B cell (primary cell): Measurements from ENCODE around the gene CYTH3. TPM values are rescaled to one million over a fixed set of nuclear protein-coding genes. Genes with fewer than 3 reads are reported as not detected.

Experiments
- ATAC-seq: fragments of 200-7000 bp; cut with Tn5 transposase; one replicate; pipeline ENCODE4 v1.10.0; 2021; ENCODE audit warnings: low read depth, mild to moderate bottlenecking, moderate number of reproducible peaks, moderate library complexity
- CTCF ChIA-PET: fragments of 350-600 bp; sonication (Branson Sonifier 250); formaldehyde crosslinking; loops from one replicate; lab custom pipeline; 2021; ENCODE audit warnings: antibody characterized with exemption, inconsistent platforms; lab: Charles Lee
- POLR2A ChIA-PET: fragments of 350-600 bp; sonication (Branson Sonifier 250); formaldehyde crosslinking; loops from one replicate; lab custom pipeline; 2021; ENCODE audit warnings: antibody characterized with exemption; lab: Charles Lee
- DNase-seq: peaks from one replicate; pipeline ENCODE4 v3.0.0; 2013
- H2AFZ ChIP-seq: 2 replicates; pipeline ENCODE4 v1.6.1; 2012; ENCODE audit warnings: mild to moderate bottlenecking, low read depth, low read length; ENCODE audit not compliant: insufficient read depth, poor library complexity, severe bottlenecking
- H3K27ac ChIP-seq, 2 donors: 1 replicate in 1 of 2; 2 replicates in 1 of 2; pipeline ENCODE4 v1.5.1; 2012 to 2013; ENCODE audit warnings: low read length in 2 of 2, mild to moderate bottlenecking in 2 of 2, moderate library complexity in 1 of 2
- H3K27me3 ChIP-seq, 4 experiments: fragments of 200-600 bp in 1 of 4; sonication (generic) in 1 of 4; replicated peaks in 1 of 4; 1 replicate in 2 of 4; 2 replicates in 2 of 4; pipeline versions ENCODE4 v1.6.1 to v1.7.0; 2013 to 2016; ENCODE audit warnings: low read length in 3 of 4, mild to moderate bottlenecking in 2 of 4, mixed read lengths in 1 of 4, moderate library complexity in 1 of 4; ENCODE audit not compliant: insufficient read depth in 4 of 4, control insufficient read depth in 3 of 4; ENCODE audit errors: control extremely low read depth in 1 of 4
- H3K36me3 ChIP-seq, 2 experiments: replicated peaks in 1 of 2; 1 replicate in 1 of 2; 2 replicates in 1 of 2; pipeline versions ENCODE4 v1.6.1 to v1.7.1; 2013; ENCODE audit warnings: low read length in 1 of 2; ENCODE audit not compliant: insufficient read depth in 2 of 2, control insufficient read depth in 1 of 2; ENCODE audit errors: control extremely low read depth in 1 of 2, extremely low read depth in 1 of 2
- H3K4me1 ChIP-seq, 2 donors: fragments of 200-600 bp in 1 of 2; sonication (generic) in 1 of 2; 1 replicate in 1 of 2; 2 replicates in 1 of 2; pipeline versions ENCODE4 v1.5.1 to v1.6.1; 2013 to 2017; ENCODE audit warnings: low read length in 2 of 2; ENCODE audit not compliant: control insufficient read depth in 2 of 2, insufficient read depth in 2 of 2
- H3K4me2 ChIP-seq: replicated peaks from 2 replicates; pipeline ENCODE3; 2012; ENCODE audit warnings: mild to moderate bottlenecking, low read depth, low read length; ENCODE audit not compliant: poor library complexity, severe bottlenecking
- H3K4me3 ChIP-seq, 5 experiments: fragments of 200-600 bp in 1 of 5; sonication (generic) in 1 of 5; 1 replicate in 3 of 5; 2 replicates in 2 of 5; pipeline versions ENCODE4 v1.5.1 to v1.7.0; 2011 to 2016; ENCODE audit warnings: low read length in 4 of 5, mild to moderate bottlenecking in 4 of 5, low read depth in 2 of 5, control low read depth in 1 of 5, moderate library complexity in 1 of 5; ENCODE audit not compliant: insufficient read depth in 1 of 5; ENCODE audit errors: control extremely low read depth in 1 of 5, extremely low read depth in 1 of 5
- H3K79me2 ChIP-seq: fragments of 200-600 bp; sonication (generic); one replicate; pipeline ENCODE4 v1.6.0; 2016; ENCODE audit warnings: low read length; ENCODE audit not compliant: control insufficient read depth, insufficient read depth
- H3K9ac ChIP-seq: fragments of 200-600 bp; sonication (generic); 2 replicates; pipeline ENCODE4 v1.6.1; 2017; ENCODE audit warnings: mild to moderate bottlenecking, low read length, moderate library complexity
- H3K9me3 ChIP-seq, 3 donors: one replicate each; pipeline versions ENCODE4 v1.6.1 to v1.7.1; 2013; ENCODE audit warnings: low read length in 2 of 3; ENCODE audit not compliant: control insufficient read depth in 2 of 3, insufficient read depth in 1 of 3; ENCODE audit errors: control extremely low read depth in 1 of 3
- H4K20me1 ChIP-seq: 2 replicates; pipeline ENCODE4 v1.6.0; 2012; ENCODE audit warnings: mild to moderate bottlenecking, low read length; ENCODE audit not compliant: insufficient read depth, control insufficient read depth, poor library complexity, severe bottlenecking
- H3K27ac Mint-ChIP-seq: one replicate; pipeline ENCODE4 v1.8.0; 2021; ENCODE audit warnings: mixed read lengths
- H3K27me3 Mint-ChIP-seq: one replicate; pipeline ENCODE4 v1.8.0; 2021; ENCODE audit warnings: mixed read lengths
- H3K4me1 Mint-ChIP-seq: one replicate; pipeline ENCODE4 v1.8.0; 2021; ENCODE audit warnings: mixed read lengths
- H3K4me3 Mint-ChIP-seq: one replicate; pipeline ENCODE4 v1.8.0; 2021; ENCODE audit warnings: mixed read lengths
- H3K9me3 Mint-ChIP-seq: one replicate; pipeline ENCODE4 v1.8.0; 2022; ENCODE audit warnings: mixed read lengths; ENCODE audit not compliant: insufficient read depth
- EZH2 ChIP-seq: IDR thresholded peaks from 2 replicates; pipeline ENCODE4 v1.6.1; 2012; ENCODE audit warnings: borderline replicate concordance, low read depth, mild to moderate bottlenecking, moderate library complexity, low read length; ENCODE audit not compliant: insufficient read depth, poor library complexity, severe bottlenecking
- WGBS: methylation state at CpG from one replicate; pipeline ENCODE4 v1.1.5; 2013; ENCODE audit warnings: missing lambda C conversion rate; ENCODE audit not compliant: insufficient coverage; 5-methylcytosine and 5-hydroxymethylcytosine counted together
- intact Hi-C: fragments of 100-400 bp; cut with micrococcal nuclease; formaldehyde crosslinking; loops from one replicate; pipeline ENCODE4 v1.10.0; 2022
- polyA plus RNA-seq: library from polyadenylated mRNA; depleted of rRNA; stranded (reverse); fragments of >200 nt; gene quantifications from 2 replicates; pipeline ENCODE4 v1.2.3, GENCODE V29; 2012
- total RNA-seq, 2 donors: library from RNA; stranded (reverse); fragments of 120-200 nt in 1 of 2; gene quantifications; 1 replicate in 1 of 2; 2 replicates in 1 of 2; pipeline versions ENCODE4 v1.2.3 to v1.2.4, GENCODE V29; 2013 to 2022
- TF ChIP-seq, protein P1 (sequence below): fragments of 200-600 bp; IDR thresholded peaks from one replicate; pipeline ENCODE4 v1.8.0; 2022; ENCODE audit warnings: antibody characterized with exemption, mild to moderate bottlenecking

CYTH3 gene
- total and polyA plus RNA-seq, 2 donors (not counting 1 experiment from before 2014, with no cell fraction given): 5.2 to 11.3 TPM

DNA sequence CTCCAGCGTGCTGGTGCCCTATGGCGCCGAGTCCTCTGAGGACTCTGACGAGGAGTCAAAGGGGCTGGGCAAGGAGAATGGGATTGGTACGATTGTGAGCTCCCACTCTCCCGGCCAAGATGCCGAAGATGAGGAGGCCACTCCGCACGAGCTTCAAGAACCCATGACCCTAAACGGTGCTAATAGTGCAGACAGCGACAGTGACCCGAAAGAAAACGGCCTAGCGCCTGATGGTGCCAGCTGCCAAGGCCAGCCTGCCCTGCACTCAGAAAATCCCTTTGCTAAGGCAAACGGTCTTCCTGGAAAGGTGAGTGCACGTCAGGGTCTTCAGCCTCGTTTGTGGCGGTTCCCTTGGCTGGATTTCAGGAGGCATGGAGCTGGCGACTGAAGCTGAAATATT is 122.4 kb downstream of the CYTH3 start:
- TF ChIP-seq EZH2: no peak
- TF ChIP-seq, protein P1, sequence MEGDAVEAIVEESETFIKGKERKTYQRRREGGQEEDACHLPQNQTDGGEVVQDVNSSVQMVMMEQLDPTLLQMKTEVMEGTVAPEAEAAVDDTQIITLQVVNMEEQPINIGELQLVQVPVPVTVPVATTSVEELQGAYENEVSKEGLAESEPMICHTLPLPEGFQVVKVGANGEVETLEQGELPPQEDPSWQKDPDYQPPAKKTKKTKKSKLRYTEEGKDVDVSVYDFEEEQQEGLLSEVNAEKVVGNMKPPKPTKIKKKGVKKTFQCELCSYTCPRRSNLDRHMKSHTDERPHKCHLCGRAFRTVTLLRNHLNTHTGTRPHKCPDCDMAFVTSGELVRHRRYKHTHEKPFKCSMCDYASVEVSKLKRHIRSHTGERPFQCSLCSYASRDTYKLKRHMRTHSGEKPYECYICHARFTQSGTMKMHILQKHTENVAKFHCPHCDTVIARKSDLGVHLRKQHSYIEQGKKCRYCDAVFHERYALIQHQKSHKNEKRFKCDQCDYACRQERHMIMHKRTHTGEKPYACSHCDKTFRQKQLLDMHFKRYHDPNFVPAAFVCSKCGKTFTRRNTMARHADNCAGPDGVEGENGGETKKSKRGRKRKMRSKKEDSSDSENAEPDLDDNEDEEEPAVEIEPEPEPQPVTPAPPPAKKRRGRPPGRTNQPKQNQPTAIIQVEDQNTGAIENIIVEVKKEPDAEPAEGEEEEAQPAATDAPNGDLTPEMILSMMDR: no peak
- H3K4me1 Mint-ChIP-seq: no peaks in the 10 kb centered on the region
- no peak overlapping the region for H3K9ac ChIP-seq
- no peaks in the 10 kb centered on the region for H3K27me3 ChIP-seq
- H3K4me3 ChIP-seq: no peak overlapping the region
- no peaks in the 10 kb centered on the region for H4K20me1 ChIP-seq
- DNase-seq: no peak
- H3K27ac Mint-ChIP-seq: no peak overlapping the region
- H3K79me2 ChIP-seq: no peaks in the 10 kb centered on the region
- no peaks in the 10 kb centered on the region for H3K4me1 ChIP-seq
- no peaks in the 10 kb centered on the region for H3K27me3 Mint-ChIP-seq
- intact Hi-C loops: no loop called here
- WGBS: 96% methylated on average over 18 of the region's 19 CpGs
- H3K9me3 ChIP-seq: peaks cover 0 to 4% (median 0%) of the 10 kb centered on the region in 3 donors
- H3K9me3 Mint-ChIP-seq: no peaks in the 10 kb centered on the region
- peaks cover 16 to 79% of the 10 kb centered on the region in 2 experiments for H3K36me3 ChIP-seq
- H3K4me3 Mint-ChIP-seq: no peak overlapping the region
- no peak overlapping the region for H2AFZ ChIP-seq
- ChIA-PET CTCF (interaction anchor here (0.7 to 1.4 kb wide), 2 partner anchors 44 to 846 kb away, joined by 4 read pairs; no protein-coding TSS in a partner anchor), POLR2A (no interaction called here)
- H3K27ac ChIP-seq: no peak overlapping the region
- ATAC-seq: no peak
- no peak overlapping the region for H3K4me2 ChIP-seq

DNA sequence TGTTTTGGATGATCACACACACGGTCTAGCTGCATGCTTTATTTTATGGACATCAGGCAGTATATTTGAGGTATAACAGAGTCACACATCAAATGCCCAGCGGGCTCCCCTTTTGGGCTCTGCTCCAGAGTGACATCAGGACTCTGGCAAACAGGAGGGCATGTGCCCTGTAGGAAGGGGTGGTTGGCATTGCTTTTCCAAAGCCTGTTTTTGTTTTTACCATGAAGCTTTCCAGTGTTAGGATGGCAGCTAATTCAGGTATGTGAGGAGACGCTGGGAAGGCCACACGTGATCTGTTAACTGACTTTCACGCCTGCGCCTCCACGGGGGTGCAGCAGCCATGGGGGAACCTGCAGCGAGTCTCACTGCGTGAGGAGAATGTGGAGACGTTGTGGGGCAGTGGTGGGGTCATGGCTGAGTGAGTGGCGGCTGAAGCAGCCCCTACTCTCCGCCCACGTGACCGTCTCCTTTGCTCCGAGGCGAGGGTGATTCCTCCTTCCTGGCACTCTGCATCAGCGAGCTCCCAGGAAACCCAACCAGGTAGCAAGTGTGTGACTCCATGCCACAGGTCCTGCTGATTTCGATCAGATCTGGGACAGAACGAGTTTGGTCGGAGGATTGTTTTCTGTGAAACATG is 123.6 kb downstream of the CYTH3 start:
- H3K27ac ChIP-seq: no peak overlapping the region
- ATAC-seq: no peak
- no peaks in the 10 kb centered on the region for H4K20me1 ChIP-seq
- H3K79me2 ChIP-seq: no peaks in the 10 kb centered on the region
- intact Hi-C loops: no loop called here
- no peaks in the 10 kb centered on the region for H3K27me3 ChIP-seq
- TF ChIP-seq, protein P1: no peak
- no peak for TF ChIP-seq EZH2
- 98% methylated on average over 19 of the region's 20 CpGs for WGBS
- H3K4me3 ChIP-seq: no peak overlapping the region
- Mint-ChIP-seq H3K27me3 (no peaks in the 10 kb centered on the region), H3K9me3 (no peaks in the 10 kb centered on the region), H3K4me1 (no peaks in the 10 kb centered on the region), H3K27ac (no peak overlapping the region), H3K4me3 (no peak overlapping the region)
- H3K4me2 ChIP-seq: no peak overlapping the region
- DNase-seq: no peak
- H3K9ac ChIP-seq: no peak overlapping the region
- H2AFZ ChIP-seq: no peak overlapping the region
- peaks cover 21 to 86% of the 10 kb centered on the region in 2 experiments for H3K36me3 ChIP-seq
- ChIA-PET CTCF (interaction anchor here (1.4 to 1.7 kb wide), 2 partner anchors 43 to 172 kb away, joined by 4 read pairs; no protein-coding TSS in a partner anchor), POLR2A (no interaction called here)
- peaks cover 0 to 2% (median 0%) of the 10 kb centered on the region in 3 donors for H3K9me3 ChIP-seq
- no peaks in the 10 kb centered on the region for H3K4me1 ChIP-seq
